Neural cell (in vitro differentiated cells): ENCODE data around the gene TSPEAR. TPM values are rescaled to one million over a fixed set of nuclear protein-coding genes. Genes with fewer than 3 reads are reported as not detected.

ENCODE experiments used
- H2AFZ ChIP-seq: fragments of 200-600, 300-800 bp; sonication (generic), shearing (Covaris generic); 2 replicates; pipeline ENCODE4 v1.6.0; 2014; ENCODE audit warnings: low read depth, mild to moderate bottlenecking, antibody characterized with exemption, low read length, moderate library complexity
- H3F3A ChIP-seq: fragments of 200-600 bp; shearing (Covaris generic); 2 replicates; pipeline ENCODE4 v1.6.1; 2016; ENCODE audit warnings: mild to moderate bottlenecking, moderate library complexity, mixed read lengths, antibody characterized with exemption, low read length; ENCODE audit not compliant: insufficient read depth, poor library complexity, severe bottlenecking
- H3K27ac ChIP-seq: fragments of 200-600, 300-800 bp; sonication (generic), shearing (Covaris generic); 2 replicates; pipeline ENCODE4 v1.5.1; 2014; ENCODE audit warnings: mild to moderate bottlenecking, low read length, moderate library complexity
- H3K27me3 ChIP-seq: fragments of 300-800, 200-600 bp; sonication (generic), shearing (Covaris generic); 2 replicates; pipeline ENCODE4 v1.6.0; 2014; ENCODE audit warnings: mild to moderate bottlenecking, low read depth, low read length, moderate library complexity; ENCODE audit not compliant: insufficient read depth
- H3K36me3 ChIP-seq: fragments of 300-800, 200-600 bp; sonication (generic), shearing (Covaris generic); 2 replicates; pipeline ENCODE4 v1.5.1; 2014; ENCODE audit warnings: mild to moderate bottlenecking, antibody characterized with exemption, low read length, moderate library complexity; ENCODE audit not compliant: insufficient read depth
- H3K4me2 ChIP-seq: fragments of 300-800, 200-600 bp; sonication (generic), shearing (Covaris generic); 2 replicates; pipeline ENCODE4 v1.6.0; 2014; ENCODE audit warnings: mild to moderate bottlenecking, low read length
- H3K4me3 ChIP-seq: fragments of 300-800, 200-600 bp; sonication (generic), shearing (Covaris generic); 2 replicates; pipeline ENCODE4 v1.5.1; 2014; ENCODE audit warnings: mild to moderate bottlenecking, low read length, moderate library complexity
- H3K79me2 ChIP-seq: fragments of 200-600 bp; shearing (Covaris generic); replicated peaks from 2 replicates; pipeline ENCODE4 v1.6.0; 2014; ENCODE audit warnings: mild to moderate bottlenecking, low read length, moderate library complexity; ENCODE audit not compliant: insufficient read depth
- H3K9ac ChIP-seq: fragments of 300-800, 200-600 bp; sonication (generic), shearing (Covaris generic); 2 replicates; pipeline ENCODE4 v1.6.1; 2016; ENCODE audit warnings: mild to moderate bottlenecking, low read length, mixed read lengths
- H3K9me2 ChIP-seq: fragments of 200-600 bp; shearing (Covaris generic); 2 replicates; pipeline ENCODE4 v1.6.1; 2016; ENCODE audit warnings: mild to moderate bottlenecking, low read length, mixed read lengths; ENCODE audit not compliant: insufficient read depth
- H3K9me3 ChIP-seq: fragments of 200-600, 300-800 bp; sonication (generic), shearing (Covaris generic); 2 replicates; pipeline ENCODE4 v1.6.1; 2016; ENCODE audit warnings: mild to moderate bottlenecking, mixed run types, low read length, moderate library complexity, mixed read lengths
- H4K20me1 ChIP-seq: fragments of 200-600 bp; shearing (Covaris generic); 2 replicates; pipeline ENCODE4 v1.6.1; 2016; ENCODE audit warnings: mild to moderate bottlenecking, mixed run types; ENCODE audit not compliant: insufficient read depth
- EZH2 ChIP-seq: fragments of 200-600, 300-800 bp; shearing (Covaris generic), sonication (generic); IDR thresholded peaks from 2 replicates; pipeline ENCODE4 v1.6.1; 2014; ENCODE audit warnings: antibody characterized with exemption, low read length, borderline replicate concordance, mild to moderate bottlenecking; ENCODE audit not compliant: insufficient read depth, poor library complexity, severe bottlenecking
- RAD21 ChIP-seq: fragments of 450-650 bp; conservative IDR thresholded peaks from 2 replicates; pipeline ENCODE4 v1.6.1; 2014; ENCODE audit warnings: antibody characterized with exemption, mild to moderate bottlenecking, moderate library complexity
- SMC3 ChIP-seq: fragments of 450-650 bp; conservative IDR thresholded peaks from 2 replicates; pipeline ENCODE4 v1.6.1; 2014; ENCODE audit warnings: antibody characterized with exemption, mild to moderate bottlenecking, moderate library complexity; ENCODE audit not compliant: poor library complexity
- polyA plus RNA-seq: library from polyadenylated mRNA; depleted of rRNA; stranded (reverse); fragments of >200 nt; gene quantifications from 2 replicates; pipeline ENCODE4 v1.2.3, GENCODE V29; 2014
- TF ChIP-seq, protein P1 (sequence below): fragments of 450-650 bp; IDR thresholded peaks from 2 replicates; pipeline ENCODE4 v1.5.1; 2014; ENCODE audit warnings: antibody characterized with exemption, mild to moderate bottlenecking, moderate library complexity; ENCODE audit not compliant: poor library complexity, severe bottlenecking

The TSPEAR gene
- polyA plus RNA-seq, 1 donor from 2014 or later = 0.19 TPM

DNA sequence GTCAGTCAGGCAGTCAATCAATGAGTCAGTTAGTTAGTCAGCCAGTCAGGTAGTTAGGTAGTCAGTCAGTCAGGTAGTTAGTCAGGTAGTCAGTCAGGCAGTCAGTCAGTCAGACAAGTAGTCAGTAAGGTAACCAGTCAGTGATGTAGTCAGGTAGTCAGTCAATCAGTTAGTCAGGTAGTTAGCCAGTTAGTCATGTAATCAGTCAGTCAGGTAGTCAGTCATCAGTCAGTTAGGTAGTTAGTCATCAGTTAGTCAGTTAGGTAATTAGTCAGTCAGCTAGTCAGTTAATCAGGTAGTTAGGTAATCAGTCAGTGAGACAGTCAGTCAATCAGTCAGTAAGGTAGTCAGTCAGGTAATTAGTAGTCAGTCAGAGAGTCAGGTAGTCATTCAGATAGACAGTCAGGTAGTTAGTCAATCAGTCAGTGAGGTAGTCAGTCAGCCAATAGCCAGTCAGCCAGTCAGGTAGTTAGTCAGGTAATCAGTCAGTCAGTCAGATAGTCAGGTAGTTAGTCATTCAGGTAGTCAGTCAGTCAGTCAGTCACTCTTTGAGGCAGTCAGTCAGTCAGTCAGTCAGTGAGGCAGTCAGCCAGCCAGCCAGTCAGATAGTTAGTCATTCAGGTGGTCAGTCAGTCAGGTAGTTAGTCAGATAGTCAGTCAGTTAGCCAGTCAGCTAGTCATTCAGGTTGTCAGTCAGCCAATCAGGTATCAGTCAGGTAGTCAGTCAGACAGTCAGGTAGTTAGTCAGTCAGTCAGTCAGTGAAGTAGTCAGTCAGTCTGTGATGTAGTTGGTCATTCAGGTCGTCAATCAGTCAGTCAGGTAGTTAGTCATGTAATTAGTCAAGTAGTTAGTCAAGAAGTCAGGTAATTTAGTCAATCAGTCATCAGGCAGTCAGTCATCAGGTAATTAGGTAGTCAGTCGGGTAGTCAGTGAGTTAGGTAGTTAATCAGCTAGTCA lies 186.7 kb downstream of the TSPEAR start:
- H2AFZ ChIP-seq = no peak overlapping the region
- no peaks in the 10 kb centered on the region for H3F3A ChIP-seq
- no peaks in the 10 kb centered on the region for H3K36me3 ChIP-seq
- H3K9me2 ChIP-seq = no peaks in the 10 kb centered on the region
- no peaks in the 10 kb centered on the region for H4K20me1 ChIP-seq
- H3K4me2 ChIP-seq = no peak overlapping the region
- no peak overlapping the region for H3K27ac ChIP-seq
- H3K79me2 ChIP-seq = no peaks in the 10 kb centered on the region
- TF ChIP-seq EZH2 (no peak), SMC3 (no peak), RAD21 (no peak)
- TF ChIP-seq, protein P1, sequence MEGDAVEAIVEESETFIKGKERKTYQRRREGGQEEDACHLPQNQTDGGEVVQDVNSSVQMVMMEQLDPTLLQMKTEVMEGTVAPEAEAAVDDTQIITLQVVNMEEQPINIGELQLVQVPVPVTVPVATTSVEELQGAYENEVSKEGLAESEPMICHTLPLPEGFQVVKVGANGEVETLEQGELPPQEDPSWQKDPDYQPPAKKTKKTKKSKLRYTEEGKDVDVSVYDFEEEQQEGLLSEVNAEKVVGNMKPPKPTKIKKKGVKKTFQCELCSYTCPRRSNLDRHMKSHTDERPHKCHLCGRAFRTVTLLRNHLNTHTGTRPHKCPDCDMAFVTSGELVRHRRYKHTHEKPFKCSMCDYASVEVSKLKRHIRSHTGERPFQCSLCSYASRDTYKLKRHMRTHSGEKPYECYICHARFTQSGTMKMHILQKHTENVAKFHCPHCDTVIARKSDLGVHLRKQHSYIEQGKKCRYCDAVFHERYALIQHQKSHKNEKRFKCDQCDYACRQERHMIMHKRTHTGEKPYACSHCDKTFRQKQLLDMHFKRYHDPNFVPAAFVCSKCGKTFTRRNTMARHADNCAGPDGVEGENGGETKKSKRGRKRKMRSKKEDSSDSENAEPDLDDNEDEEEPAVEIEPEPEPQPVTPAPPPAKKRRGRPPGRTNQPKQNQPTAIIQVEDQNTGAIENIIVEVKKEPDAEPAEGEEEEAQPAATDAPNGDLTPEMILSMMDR = no peak
- H3K9ac ChIP-seq = no peak overlapping the region
- H3K9me3 ChIP-seq = peaks cover 2% of the 10 kb centered on the region
- H3K27me3 ChIP-seq = no peaks in the 10 kb centered on the region
- H3K4me3 ChIP-seq = no peak overlapping the region

DNA sequence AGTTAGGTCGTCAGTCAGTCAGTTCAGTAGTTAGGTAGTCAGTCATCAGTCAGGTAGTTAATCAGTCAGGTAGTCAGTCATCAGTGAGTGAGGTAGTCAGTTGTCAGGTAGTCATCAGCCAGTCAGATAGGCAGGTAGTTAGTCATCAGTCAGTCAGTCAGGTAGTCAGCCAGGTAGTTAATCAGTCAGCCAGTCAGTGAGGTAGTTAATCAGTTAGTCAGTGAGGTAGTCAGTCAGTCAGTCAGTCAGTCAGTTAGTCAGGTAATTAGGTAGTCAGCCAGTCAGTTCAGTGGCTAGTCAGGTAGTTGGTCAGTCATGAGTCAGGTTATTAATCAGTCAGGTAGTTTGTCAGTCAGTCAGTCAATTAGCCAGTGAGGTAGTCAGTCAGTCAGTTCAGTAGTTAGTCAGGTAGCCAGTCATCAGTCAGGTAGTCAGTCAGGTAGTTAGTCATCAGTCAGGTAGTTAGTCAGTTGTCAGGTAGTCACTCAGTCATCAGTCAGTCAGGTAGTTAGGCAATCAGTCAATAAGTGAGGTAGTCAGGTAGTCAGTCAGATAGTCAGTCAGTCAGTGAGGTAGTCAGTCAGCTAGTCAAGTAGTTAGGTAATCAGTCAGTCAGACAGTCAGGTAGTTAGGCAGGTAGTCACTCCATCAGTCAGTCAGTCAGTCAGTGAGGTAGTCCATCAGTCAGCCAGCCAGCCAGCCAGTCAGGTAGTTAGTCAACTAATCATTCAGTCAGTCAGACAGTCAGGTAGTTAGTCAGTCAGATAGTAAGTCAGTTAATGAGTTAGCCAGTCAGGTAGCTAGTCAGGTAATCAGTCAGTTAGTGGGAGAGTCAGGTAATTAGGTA lies 187.6 kb downstream of the TSPEAR start:
- no peak overlapping the region for H3K4me3 ChIP-seq
- H3K27me3 ChIP-seq = no peaks in the 10 kb centered on the region
- H3K9ac ChIP-seq = no peak overlapping the region
- H3F3A ChIP-seq = no peaks in the 10 kb centered on the region
- no peak for TF ChIP-seq SMC3
- TF ChIP-seq, protein P1 = no peak
- H3K9me3 ChIP-seq = peaks cover 3% of the 10 kb centered on the region
- H3K9me2 ChIP-seq = no peaks in the 10 kb centered on the region
- H3K4me2 ChIP-seq = no peak overlapping the region
- no peaks in the 10 kb centered on the region for H4K20me1 ChIP-seq
- H3K36me3 ChIP-seq = no peaks in the 10 kb centered on the region
- H3K27ac ChIP-seq = no peak overlapping the region
- no peaks in the 10 kb centered on the region for H3K79me2 ChIP-seq
- H2AFZ ChIP-seq = no peak overlapping the region

DNA sequence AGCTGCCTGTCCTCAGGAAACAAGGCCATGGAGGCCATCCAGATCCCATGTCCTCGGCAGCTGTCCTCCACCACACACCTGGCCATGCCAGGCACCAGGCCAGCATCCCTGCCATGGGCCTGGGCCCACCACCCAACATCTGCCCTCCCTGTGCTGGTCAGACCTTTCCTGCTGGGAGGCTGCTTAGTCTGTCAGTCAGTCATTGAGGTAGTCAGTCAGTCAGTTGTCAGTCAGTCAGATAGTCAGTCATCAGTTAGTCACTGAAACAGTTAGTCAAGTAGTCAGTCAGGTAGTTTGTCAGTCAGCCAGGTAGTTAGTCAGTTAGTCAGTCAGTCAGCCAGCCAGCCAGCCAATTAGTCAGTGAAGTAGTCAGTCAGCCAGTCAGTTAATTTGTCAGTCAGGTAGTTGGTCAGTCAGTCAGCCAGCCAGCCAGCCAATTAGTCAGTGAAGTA lies 188.6 kb downstream of the TSPEAR start:
- Histone ChIP-seq H3K9me3 (peaks cover 3% of the 10 kb centered on the region), H3F3A (no peaks in the 10 kb centered on the region), H3K9me2 (no peaks in the 10 kb centered on the region), H3K4me3 (no peak overlapping the region), H3K79me2 (no peaks in the 10 kb centered on the region), H3K27me3 (no peaks in the 10 kb centered on the region), H3K9ac (no peak overlapping the region), H3K36me3 (no peaks in the 10 kb centered on the region), H2AFZ (no peak overlapping the region), H4K20me1 (no peaks in the 10 kb centered on the region), H3K4me2 (no peak overlapping the region), H3K27ac (no peak overlapping the region)
- TF ChIP-seq, protein P1 = no peak
